Vagina (tissue), 2 donors: ENCODE results near the gene N4BP2. TPM values are rescaled to one million over a fixed set of nuclear protein-coding genes. Genes with fewer than 3 reads are reported as not detected.

Experiments
- DNase-seq, 2 donors: peaks; one replicate each; pipeline ENCODE4 v3.0.0-alpha.2; 2017; ENCODE audit errors: extremely low spot score in 2 of 2
- H3K27ac ChIP-seq: fragments of 200-600 bp; sonication (generic); one replicate; pipeline ENCODE4 v1.5.1; 2019
- H3K27me3 ChIP-seq: fragments of 200-600 bp; sonication (generic); one replicate; pipeline ENCODE4 v1.5.1; 2019
- H3K36me3 ChIP-seq, 2 donors: fragments of 200-600 bp; sonication (generic); one replicate each; pipeline ENCODE4 v1.5.1; 2017 to 2019
- H3K4me1 ChIP-seq: fragments of 200-600 bp; sonication (generic); one replicate; pipeline ENCODE4 v1.5.1; 2019
- H3K4me3 ChIP-seq, 2 donors: fragments of 200-600 bp; sonication (generic); 1 replicate in 1 of 2; 2 replicates in 1 of 2; pipeline ENCODE4 v1.5.1; 2016 to 2019
- H3K9me3 ChIP-seq: fragments of 200-600 bp; sonication (generic); one replicate; pipeline ENCODE4 v1.5.1; 2019
- CTCF ChIP-seq, 3 experiments: fragments of 450-650 bp in 2 of 3; fragments of 200-600 bp in 1 of 3; sonication (generic) in 1 of 3; IDR thresholded peaks; one replicate each; pipeline ENCODE4 v1.5.1; 2017 to 2019; ENCODE audit warnings: antibody characterized with exemption in 3 of 3, mild to moderate bottlenecking in 2 of 3, moderate library complexity in 2 of 3
- POLR2A ChIP-seq, 2 donors: fragments of 450-650 bp; IDR thresholded peaks; one replicate each; pipeline ENCODE4 v1.6.1; 2017; ENCODE audit warnings: antibody characterized with exemption in 2 of 2, mild to moderate bottlenecking in 2 of 2, moderate library complexity in 2 of 2
- POLR2AphosphoS5 ChIP-seq, 2 donors: sonication (generic); formaldehyde crosslinking; IDR thresholded peaks; one replicate each; pipeline ENCODE4 v1.9.0; 2017; ENCODE audit warnings: antibody characterized with exemption in 2 of 2, mild to moderate bottlenecking in 2 of 2, low read depth in 1 of 2; ENCODE audit not compliant: insufficient read depth in 1 of 2
- intact Hi-C: fragments of 100-400 bp; cut with DNase I; formaldehyde crosslinking; loops from one replicate; pipeline ENCODE4 v1.15.1; 2023
- total RNA-seq: library from RNA; depleted of rRNA; stranded (reverse); fragments of >200 nt; gene quantifications from one replicate; pipeline ENCODE4 v1.2.3, GENCODE V29; 2016

Gene N4BP2
- total RNA-seq, 1 donor from 2014 or later: 7.4 TPM

- no peak overlapping the region for H3K27ac ChIP-seq
- TF ChIP-seq POLR2A (IDR thresholded peaks at IDR 0.05) (no peak), POLR2AphosphoS5 (IDR thresholded peaks at IDR 0.05; ENCODE audit: insufficient read depth in 1 of 2, low read depth in 1 of 2) (no peak), CTCF (IDR thresholded peaks at IDR 0.05) (no peak)
- no peaks in the 10 kb centered on the region for H3K9me3 ChIP-seq
- no peaks in the 10 kb centered on the region for H3K36me3 ChIP-seq
- H3K4me3 ChIP-seq: no peak overlapping the region
- DNase-seq: no peak
- H3K4me1 ChIP-seq: no peaks in the 10 kb centered on the region
- intact Hi-C loops: no loop called here
- H3K27me3 ChIP-seq: no peaks in the 10 kb centered on the region
Observed at GRCh38 chr4:40150932-40151331, 94.3 kb downstream of the N4BP2 start.

- Histone ChIP-seq H3K4me3 (no peak overlapping the region), H3K27ac (no peak overlapping the region), H3K27me3 (no peaks in the 10 kb centered on the region), H3K4me1 (no peaks in the 10 kb centered on the region), H3K9me3 (no peaks in the 10 kb centered on the region), H3K36me3 (no peaks in the 10 kb centered on the region)
- no peak for TF ChIP-seq CTCF (IDR thresholded peaks at IDR 0.05)
- no peak for TF ChIP-seq POLR2AphosphoS5 (IDR thresholded peaks at IDR 0.05; ENCODE audit: insufficient read depth in 1 of 2, low read depth in 1 of 2)
- TF ChIP-seq POLR2A (IDR thresholded peaks at IDR 0.05): no peak
- DNase-seq: no peak
- intact Hi-C loops: no loop called here
Observed at GRCh38 chr4:40152637-40153036, 96.0 kb downstream of the N4BP2 start.

- Histone ChIP-seq H3K4me3 (no peak overlapping the region), H3K4me1 (no peaks in the 10 kb centered on the region), H3K9me3 (no peaks in the 10 kb centered on the region), H3K36me3 (no peaks in the 10 kb centered on the region), H3K27me3 (no peaks in the 10 kb centered on the region), H3K27ac (no peak overlapping the region)
- no peak for DNase-seq
- intact Hi-C loops: no loop called here
- no peak for TF ChIP-seq POLR2AphosphoS5 (IDR thresholded peaks at IDR 0.05; ENCODE audit: insufficient read depth in 1 of 2, low read depth in 1 of 2)
- TF ChIP-seq CTCF (IDR thresholded peaks at IDR 0.05): no peak
- TF ChIP-seq POLR2A (IDR thresholded peaks at IDR 0.05): no peak
Observed at GRCh38 chr4:40157436-40157835, 100.8 kb downstream of the N4BP2 start.

- intact Hi-C loops: no loop called here
- TF ChIP-seq CTCF (IDR thresholded peaks at IDR 0.05): no peak
- H3K36me3 ChIP-seq: no peaks in the 10 kb centered on the region
- no peak overlapping the region for H3K4me3 ChIP-seq
- no peaks in the 10 kb centered on the region for H3K27me3 ChIP-seq
- H3K9me3 ChIP-seq: no peaks in the 10 kb centered on the region
- H3K4me1 ChIP-seq: no peaks in the 10 kb centered on the region
- DNase-seq: no peak
- no peak overlapping the region for H3K27ac ChIP-seq
Observed at GRCh38 chr4:40160258-40160657, 103.6 kb downstream of the N4BP2 start.

- Histone ChIP-seq H3K27me3 (no peaks in the 10 kb centered on the region), H3K4me1 (no peaks in the 10 kb centered on the region), H3K36me3 (no peaks in the 10 kb centered on the region), H3K4me3 (no peak overlapping the region), H3K27ac (no peak overlapping the region), H3K9me3 (no peaks in the 10 kb centered on the region)
- intact Hi-C loops: no loop called here
- TF ChIP-seq POLR2A (IDR thresholded peaks at IDR 0.05): no peak
- TF ChIP-seq POLR2AphosphoS5 (IDR thresholded peaks at IDR 0.05; ENCODE audit: insufficient read depth in 1 of 2, low read depth in 1 of 2): no peak
- TF ChIP-seq CTCF (IDR thresholded peaks at IDR 0.05): no peak
- DNase-seq: no peak
Observed at GRCh38 chr4:40164459-40164858, 107.8 kb downstream of the N4BP2 start.
